Progenitor cell of endocrine pancreas (in vitro differentiated cells): ENCODE measurements around the gene ARHGAP12. TPM values are rescaled to one million over a fixed set of nuclear protein-coding genes. Genes with fewer than 3 reads are reported as not detected.
"Not testable (repeated sequence)": the region's sequence is repeated elsewhere in the genome, so short reads cannot be mapped to it uniquely, and the experiment has no call there.

Source experiments
- DNase-seq: peaks from one replicate; pipeline ENCODE4 v3.0.0; 2021; ENCODE audit warnings: low spot score; ENCODE audit not compliant: unreplicated experiment
- H3K27ac Mint-ChIP-seq: 2 replicates; pipeline ENCODE4 v1.8.0; 2021; ENCODE audit warnings: mild to moderate bottlenecking, moderate library complexity, mixed read lengths
- H3K27me3 Mint-ChIP-seq: 2 replicates; pipeline ENCODE4 v1.8.0; 2021; ENCODE audit warnings: mixed read lengths
- H3K36me3 Mint-ChIP-seq: 2 replicates; pipeline ENCODE4 v1.8.0; 2022; ENCODE audit warnings: mixed read lengths; ENCODE audit not compliant: insufficient read depth
- H3K4me1 Mint-ChIP-seq: 2 replicates; pipeline ENCODE4 v1.8.0; 2021; ENCODE audit warnings: low read depth, mixed read lengths
- H3K4me3 Mint-ChIP-seq: 2 replicates; pipeline ENCODE4 v1.8.0; 2021; ENCODE audit warnings: low read depth, mild to moderate bottlenecking, moderate library complexity, mixed read lengths
- H3K9me3 Mint-ChIP-seq: 2 replicates; pipeline ENCODE4 v1.8.0; 2021; ENCODE audit warnings: low read depth, mixed read lengths
- CTCF ChIP-seq: fragments of 200-600 bp; sonication (generic); IDR thresholded peaks from one replicate; pipeline ENCODE4 v1.5.0; 2021; ENCODE audit warnings: antibody characterized with exemption, mild to moderate bottlenecking; ENCODE audit not compliant: unreplicated experiment
- total RNA-seq: library from RNA; stranded (reverse); gene quantifications from 2 replicates; pipeline ENCODE4 v1.2.1, GENCODE V29; 2021

The ARHGAP12 gene
- total RNA-seq, 1 donor from 2014 or later, result 41.8 TPM

GRCh38 chr10:31974434-31975124 lies 45.9 kb upstream of the ARHGAP12 start:
- Mint-ChIP-seq H3K27me3 (no peaks in the 10 kb centered on the region), H3K36me3 (peaks cover 3% of the 10 kb centered on the region), H3K9me3 (peaks cover 2% of the 10 kb centered on the region), H3K27ac (peak overlapping the region; percentile 66), H3K4me3 (no peak overlapping the region), H3K4me1 (peaks cover 16% of the 10 kb centered on the region)
- no peak for DNase-seq
- no peak for TF ChIP-seq CTCF

- no peak overlapping the region for H3K4me3 Mint-ChIP-seq
- TF ChIP-seq CTCF, result no peak
- H3K36me3 Mint-ChIP-seq, result peaks cover 2% of the 10 kb centered on the region
- no peaks in the 10 kb centered on the region for H3K27me3 Mint-ChIP-seq
- peak overlapping the region; percentile 51 for H3K27ac Mint-ChIP-seq
- no peaks in the 10 kb centered on the region for H3K9me3 Mint-ChIP-seq
- DNase-seq, result no peak
- peaks cover 16% of the 10 kb centered on the region for H3K4me1 Mint-ChIP-seq
Observed at GRCh38 chr10:31972519-31973041, 43.9 kb upstream of the ARHGAP12 start.

GRCh38 chr10:31969847-31970246 lies 41.2 kb upstream of the ARHGAP12 start:
- not testable (repeated sequence) for H3K9me3 Mint-ChIP-seq, H3K27me3 Mint-ChIP-seq, H3K27ac Mint-ChIP-seq, H3K4me3 Mint-ChIP-seq, H3K36me3 Mint-ChIP-seq, DNase-seq, H3K4me1 Mint-ChIP-seq

GRCh38 chr10:31963589-31963980 lies 35.0 kb upstream of the ARHGAP12 start:
- H3K4me3 Mint-ChIP-seq, result no peak overlapping the region
- TF ChIP-seq CTCF, result no peak
- DNase-seq, result no peak
- H3K27ac Mint-ChIP-seq, result peak overlapping the region; percentile 64
- H3K27me3 Mint-ChIP-seq, result no peaks in the 10 kb centered on the region
- no peaks in the 10 kb centered on the region for H3K9me3 Mint-ChIP-seq
- H3K36me3 Mint-ChIP-seq, result no peaks in the 10 kb centered on the region
- H3K4me1 Mint-ChIP-seq, result peaks cover 2% of the 10 kb centered on the region

GRCh38 chr10:31962826-31963588 lies 34.4 kb upstream of the ARHGAP12 start:
- no peaks in the 10 kb centered on the region for H3K9me3 Mint-ChIP-seq
- H3K27ac Mint-ChIP-seq, result peak overlapping the region; percentile 82
- no peak for DNase-seq
- H3K36me3 Mint-ChIP-seq, result no peaks in the 10 kb centered on the region
- H3K4me1 Mint-ChIP-seq, result peaks cover 2% of the 10 kb centered on the region
- H3K4me3 Mint-ChIP-seq, result no peak overlapping the region
- no peaks in the 10 kb centered on the region for H3K27me3 Mint-ChIP-seq
- no peak for TF ChIP-seq CTCF
